A549 (cell line): ENCODE measurements around the gene EPB41L4B. TPM values are rescaled to one million over a fixed set of nuclear protein-coding genes. Genes with fewer than 3 reads are reported as not detected.

Experiments
- ATAC-seq, 2 experiments: fragments of 200-7000 bp in 1 of 2; fragments of >200 bp in 1 of 2; cut with Nextera tagmentation in 1 of 2; cut with Tn5 transposase in 1 of 2; 3 replicates each; pipeline versions ENCODE4 v1.8.0 to v1.9.1; 2018 to 2020; ENCODE audit warnings: mild to moderate bottlenecking in 1 of 2, moderate library complexity in 1 of 2
- CTCF ChIA-PET: fragments of 300-600 bp; sonication (Branson Sonifier 250); formaldehyde crosslinking; extraction: SDS; loops from one replicate; lab custom pipeline; 2021; ENCODE audit warnings: antibody characterized with exemption, inconsistent platforms; lab: Yijun Ruan, JAX
- POLR2A ChIA-PET: fragments of 350-600 bp; formaldehyde crosslinking; extraction: SDS; loops from one replicate; lab custom pipeline; 2021; ENCODE audit warnings: antibody characterized with exemption, inconsistent platforms; lab: Yijun Ruan, JAX
- DNase-seq, 2 experiments: peaks; one replicate each; pipeline versions ENCODE4 v3.0.0 to v3.0.0-alpha.2; 2011 to 2016; ENCODE audit warnings: low read depth in 1 of 2, low spot score in 1 of 2
- FAIRE-seq: peaks from 2 replicates; lab custom pipeline; 2011; peaks lifted over from hg19 to GRCh38; lab: Jason Lieb, UNC
- H3K27ac ChIP-seq, 2 experiments: fragments of >200 bp; sonication (Bioruptor Twin); formaldehyde crosslinking; 3 replicates each; pipeline ENCODE4 v1.5.1; 2016 to 2017
- H3K4me1 ChIP-seq: fragments of >200 bp; sonication (Bioruptor Twin); formaldehyde crosslinking; 3 replicates; pipeline ENCODE4 v1.6.1; 2016
- H3K4me2 ChIP-seq: fragments of >200 bp; sonication (Bioruptor Twin); formaldehyde crosslinking; 3 replicates; pipeline ENCODE4 v1.6.1; 2016
- H3K4me3 ChIP-seq: fragments of >200 bp; sonication (Bioruptor Twin); formaldehyde crosslinking; 3 replicates; pipeline ENCODE4 v1.5.1; 2016
- H3K9me3 ChIP-seq: fragments of >200 bp; sonication (Bioruptor Twin); formaldehyde crosslinking; 3 replicates; pipeline ENCODE4 v1.6.1; 2016
- BHLHE40 ChIP-seq: IDR thresholded peaks from 2 replicates; pipeline ENCODE4 v1.6.1; 2012; ENCODE audit warnings: low read depth, low read length, inconsistent platforms
- CBX2 ChIP-seq: fragments of 200-600 bp; sonication (generic); IDR thresholded peaks from 2 replicates; pipeline ENCODE4 v1.6.1; 2016; ENCODE audit warnings: low read depth, mild to moderate bottlenecking, borderline replicate concordance
- CBX8 ChIP-seq: fragments of 200-600 bp; sonication (generic); IDR thresholded peaks from 2 replicates; pipeline ENCODE4 v1.6.1; 2016
- CEBPB ChIP-seq, 2 experiments: fragments of >200 bp in 1 of 2; sonication (Bioruptor Twin) in 1 of 2; formaldehyde crosslinking in 1 of 2; IDR thresholded peaks; 2 replicates each; pipeline ENCODE4 v1.6.1; 2012 to 2016
- CHD4 ChIP-seq: fragments of 200-600 bp; sonication (generic); IDR thresholded peaks from 2 replicates; pipeline ENCODE4 v1.6.1; 2016; ENCODE audit warnings: antibody characterized with exemption, mild to moderate bottlenecking, borderline replicate concordance
- EHF ChIP-seq: fragments of 250-450 bp; sonication (Bioruptor Pico); IDR thresholded peaks from 2 replicates; pipeline ENCODE4 v1.5.0; 2020; ENCODE audit warnings: mild to moderate bottlenecking
- EP300 ChIP-seq, 2 experiments: fragments of >200 bp; sonication (Bioruptor Twin); formaldehyde crosslinking; IDR thresholded peaks; 2 replicates in 1 of 2; 3 replicates in 1 of 2; pipeline ENCODE4 v1.6.1; 2016 to 2017
- FOSL2 ChIP-seq, 2 experiments: fragments of 450-650 bp in 1 of 2; fragments of >200 bp in 1 of 2; sonication (Bioruptor Twin) in 1 of 2; formaldehyde crosslinking; IDR thresholded peaks; 2 replicates each; pipeline versions ENCODE4 v1.5.0 to v1.6.1; 2016 to 2020; ENCODE audit warnings: mild to moderate bottlenecking in 1 of 2, moderate library complexity in 1 of 2
- GATA3 ChIP-seq: IDR thresholded peaks from 2 replicates; pipeline ENCODE4 v1.6.1; 2012; ENCODE audit warnings: borderline replicate concordance
- HDAC2 ChIP-seq: fragments of 200-600 bp; sonication (generic); IDR thresholded peaks from 2 replicates; pipeline ENCODE4 v1.6.1; 2016
- JUN ChIP-seq, 2 experiments: fragments of >200 bp; sonication (Bioruptor Twin); formaldehyde crosslinking; IDR thresholded peaks; 2 replicates in 1 of 2; 3 replicates in 1 of 2; pipeline ENCODE4 v1.6.1; 2016 to 2017
- JUNB ChIP-seq: fragments of >200 bp; sonication (Bioruptor Twin); formaldehyde crosslinking; IDR thresholded peaks from 2 replicates; pipeline ENCODE4 v1.6.1; 2016
- KDM1A ChIP-seq: fragments of 200-600 bp; sonication (generic); IDR thresholded peaks from 2 replicates; pipeline ENCODE4 v1.6.1; 2016; ENCODE audit warnings: low read depth, mild to moderate bottlenecking
- KDM5A ChIP-seq: fragments of 200-600 bp; sonication (generic); IDR thresholded peaks from 2 replicates; pipeline ENCODE4 v1.6.1; 2016; ENCODE audit warnings: antibody characterized with exemption, mild to moderate bottlenecking
- MAFK ChIP-seq: fragments of 450-650 bp; IDR thresholded peaks from 2 replicates; pipeline ENCODE4 v1.6.1; 2014; ENCODE audit not compliant: partially characterized antibody
- NPAS2 ChIP-seq: fragments of 250-450 bp; sonication (Bioruptor Pico); IDR thresholded peaks from 2 replicates; pipeline ENCODE4 v1.8.0; 2022; ENCODE audit warnings: mild to moderate bottlenecking, moderate library complexity, borderline replicate concordance
- NR3C1 ChIP-seq: fragments of >200 bp; sonication (Bioruptor Twin); formaldehyde crosslinking; IDR thresholded peaks from 3 replicates; pipeline ENCODE4 v1.6.1; 2017
- POLR2A ChIP-seq: IDR thresholded peaks from 2 replicates; pipeline ENCODE4 v1.6.1; 2012; ENCODE audit warnings: mild to moderate bottlenecking, low read length
- POLR2AphosphoS2 ChIP-seq: conservative IDR thresholded peaks from 2 replicates; pipeline ENCODE4 v1.6.1; 2012; ENCODE audit warnings: low read length, improper control_type of control experiment, inconsistent platforms
- RARB ChIP-seq: fragments of 250-450 bp; sonication (Bioruptor Pico); IDR thresholded peaks from 2 replicates; pipeline ENCODE4 v1.8.0; 2021; ENCODE audit warnings: mild to moderate bottlenecking, moderate library complexity
- SREBF2 ChIP-seq: fragments of 450-650 bp; IDR thresholded peaks from 2 replicates; pipeline ENCODE4 v1.6.1; 2014; ENCODE audit warnings: mild to moderate bottlenecking, moderate library complexity
- TP53 ChIP-seq: fragments of 250-450 bp; sonication (Bioruptor Pico); IDR thresholded peaks from 2 replicates; pipeline ENCODE4 v1.5.0; 2021; ENCODE audit warnings: mild to moderate bottlenecking, moderate library complexity
- ZFP36 ChIP-seq: fragments of 450-650 bp; IDR thresholded peaks from 2 replicates; pipeline ENCODE4 v1.6.1; 2014; ENCODE audit warnings: borderline replicate concordance; ENCODE audit not compliant: partially characterized antibody
- ZSCAN20 ChIP-seq: fragments of 250-450 bp; sonication (Bioruptor Pico); IDR thresholded peaks from 2 replicates; pipeline ENCODE4 v1.8.0; 2022; ENCODE audit warnings: mild to moderate bottlenecking, moderate library complexity
- WGBS: methylation state at CpG from one replicate; pipeline ENCODE4 v1.1.6; 2017; ENCODE audit errors: missing lambda C conversion rate; 5-methylcytosine and 5-hydroxymethylcytosine counted together
- polyA plus RNA-seq, 4 experiments: library from polyadenylated mRNA; depleted of rRNA in 3 of 4; stranded (reverse); fragments of >200 nt; fragmentation: RNase III in 1 of 4; extraction: RNeasy Plus Mini Kit Qiagen cat#74134 plus additional on column Dnase treatment in 1 of 4; gene quantifications; 2 replicates in 3 of 4; 3 replicates in 1 of 4; pipeline ENCODE4 v1.2.3, GENCODE V29; 2011 to 2017
- TF ChIP-seq, protein P1 (sequence below): fragments of 200-600 bp; sonication (generic); IDR thresholded peaks from 2 replicates; pipeline ENCODE4 v1.6.1; 2016; ENCODE audit warnings: antibody characterized with exemption, mild to moderate bottlenecking, moderate library complexity
- TF ChIP-seq, protein P2 (sequence below): IDR thresholded peaks from 2 replicates; pipeline ENCODE4 v1.6.1; 2012
- TF ChIP-seq, protein P3 (sequence below): fragments of >200 bp; sonication (Bioruptor Twin); formaldehyde crosslinking; IDR thresholded peaks from 3 replicates; pipeline ENCODE4 v1.6.1; 2016
- TF ChIP-seq, protein P4 (sequence below): IDR thresholded peaks from 2 replicates; pipeline ENCODE4 v1.6.1; 2012; ENCODE audit warnings: low read depth, borderline replicate concordance

EPB41L4B gene
- polyA plus RNA-seq, 2 of the 4 experiments (the other 2 are of a cell fraction), result 7.9 to 22.0 TPM

DNA sequence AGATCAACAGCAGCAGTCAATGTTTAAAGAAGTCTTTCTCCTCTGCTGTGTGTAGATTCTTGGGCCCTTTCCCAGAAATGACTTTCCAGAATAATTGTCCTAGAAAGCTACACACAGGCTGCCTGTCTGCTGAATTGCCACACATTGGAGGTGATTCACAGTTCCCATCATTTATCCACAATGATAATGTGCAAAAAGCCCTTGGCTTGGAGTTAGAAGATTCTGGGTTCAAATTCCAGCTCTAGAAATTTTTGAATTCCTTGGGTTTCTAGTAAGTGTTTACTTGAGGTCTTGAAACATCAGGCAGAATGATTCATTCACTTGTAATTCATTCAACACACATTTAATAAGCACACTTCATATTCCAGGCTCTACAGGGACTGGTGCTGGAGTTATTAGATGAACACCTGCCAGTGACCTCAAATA is 28.6 kb upstream of the EPB41L4B start:
- Histone ChIP-seq H3K4me2 (peak overlapping the region; percentile 56), H3K9me3 (no peaks in the 10 kb centered on the region), H3K4me1 (peaks cover 25% of the 10 kb centered on the region), H3K27ac (peak overlapping the region in 1 of 2 experiments; percentile 69; a peak in 3 of 6 replicates), H3K4me3 (no peak overlapping the region)
- no peak for FAIRE-seq
- peak; percentile 13 to 76 for DNase-seq
- peak; percentile 85 to 88 for ATAC-seq
- TF ChIP-seq, protein P1, sequence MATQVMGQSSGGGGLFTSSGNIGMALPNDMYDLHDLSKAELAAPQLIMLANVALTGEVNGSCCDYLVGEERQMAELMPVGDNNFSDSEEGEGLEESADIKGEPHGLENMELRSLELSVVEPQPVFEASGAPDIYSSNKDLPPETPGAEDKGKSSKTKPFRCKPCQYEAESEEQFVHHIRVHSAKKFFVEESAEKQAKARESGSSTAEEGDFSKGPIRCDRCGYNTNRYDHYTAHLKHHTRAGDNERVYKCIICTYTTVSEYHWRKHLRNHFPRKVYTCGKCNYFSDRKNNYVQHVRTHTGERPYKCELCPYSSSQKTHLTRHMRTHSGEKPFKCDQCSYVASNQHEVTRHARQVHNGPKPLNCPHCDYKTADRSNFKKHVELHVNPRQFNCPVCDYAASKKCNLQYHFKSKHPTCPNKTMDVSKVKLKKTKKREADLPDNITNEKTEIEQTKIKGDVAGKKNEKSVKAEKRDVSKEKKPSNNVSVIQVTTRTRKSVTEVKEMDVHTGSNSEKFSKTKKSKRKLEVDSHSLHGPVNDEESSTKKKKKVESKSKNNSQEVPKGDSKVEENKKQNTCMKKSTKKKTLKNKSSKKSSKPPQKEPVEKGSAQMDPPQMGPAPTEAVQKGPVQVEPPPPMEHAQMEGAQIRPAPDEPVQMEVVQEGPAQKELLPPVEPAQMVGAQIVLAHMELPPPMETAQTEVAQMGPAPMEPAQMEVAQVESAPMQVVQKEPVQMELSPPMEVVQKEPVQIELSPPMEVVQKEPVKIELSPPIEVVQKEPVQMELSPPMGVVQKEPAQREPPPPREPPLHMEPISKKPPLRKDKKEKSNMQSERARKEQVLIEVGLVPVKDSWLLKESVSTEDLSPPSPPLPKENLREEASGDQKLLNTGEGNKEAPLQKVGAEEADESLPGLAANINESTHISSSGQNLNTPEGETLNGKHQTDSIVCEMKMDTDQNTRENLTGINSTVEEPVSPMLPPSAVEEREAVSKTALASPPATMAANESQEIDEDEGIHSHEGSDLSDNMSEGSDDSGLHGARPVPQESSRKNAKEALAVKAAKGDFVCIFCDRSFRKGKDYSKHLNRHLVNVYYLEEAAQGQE, result no peak
- TF ChIP-seq JUNB (peak; percentile 86), GATA3 (no peak), CEBPB (IDR thresholded peaks at IDR 0.05) (peak; percentile 68 to 78; a peak in 3 of 4 replicates), EP300 (IDR thresholded peaks at IDR 0.05) (peak in 1 of 2 experiments; percentile 24; a peak in 1 of 5 replicates), CHD4 (no peak), FOSL2 (IDR thresholded peaks at IDR 0.05) (peak; percentile 77), FOSL2 (CRISPR knock-in tag; IDR thresholded peaks at IDR 0.05) (peak; percentile 75), JUN (IDR thresholded peaks at IDR 0.05) (peak in 1 of 2 experiments; percentile 65; a peak in 2 of 5 replicates), MAFK (no peak)
- TF ChIP-seq, protein P2, sequence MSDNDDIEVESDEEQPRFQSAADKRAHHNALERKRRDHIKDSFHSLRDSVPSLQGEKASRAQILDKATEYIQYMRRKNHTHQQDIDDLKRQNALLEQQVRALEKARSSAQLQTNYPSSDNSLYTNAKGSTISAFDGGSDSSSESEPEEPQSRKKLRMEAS, result 0 out of 2 replicates have a peak, but pooled peaks have one; percentile 28
- POLR2A ChIA-PET, result interaction anchor here (1.4 to 1.7 kb wide), 2 partner anchors 22 to 33 kb away, joined by 3 to 12 read pairs; no protein-coding TSS in a partner anchor
- CTCF ChIA-PET, result interaction anchor here (0.5 to 2.3 kb wide), 9 partner anchors 16 to 1713 kb away, joined by 3 to 10 read pairs (median 3); no protein-coding TSS in a partner anchor

DNA sequence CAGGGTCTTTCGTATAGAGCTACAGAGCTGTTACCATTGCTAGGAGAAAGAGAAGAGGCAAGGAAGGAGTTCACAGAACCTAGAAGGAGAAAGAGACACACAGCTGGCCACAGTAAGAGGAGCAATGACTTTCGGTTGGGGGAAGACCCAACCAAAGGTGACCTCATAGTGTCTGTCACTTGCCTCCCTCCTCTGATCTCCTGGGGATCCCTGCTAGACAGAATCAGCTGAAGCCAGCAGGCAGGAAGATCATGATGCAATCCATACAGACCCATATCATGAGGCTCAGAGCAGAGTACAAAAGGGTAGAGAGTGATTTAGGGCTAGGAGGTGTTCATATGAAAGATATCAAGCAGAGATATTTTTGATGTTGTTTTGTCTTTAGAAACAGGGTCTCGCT is 26.0 kb upstream of the EPB41L4B start:
- H3K4me3 ChIP-seq, result no peak overlapping the region
- H3K4me1 ChIP-seq, result peaks cover 25% of the 10 kb centered on the region
- peak overlapping the region in 1 of 2 experiments; percentile 19; a peak in 2 of 6 replicates for H3K27ac ChIP-seq
- FAIRE-seq (no peak), DNase-seq (no peak), ATAC-seq (no peak)
- no peak overlapping the region for H3K4me2 ChIP-seq
- POLR2A ChIA-PET, result no interaction called here
- TF ChIP-seq BHLHE40, result no peak
- TF ChIP-seq, protein P3, sequence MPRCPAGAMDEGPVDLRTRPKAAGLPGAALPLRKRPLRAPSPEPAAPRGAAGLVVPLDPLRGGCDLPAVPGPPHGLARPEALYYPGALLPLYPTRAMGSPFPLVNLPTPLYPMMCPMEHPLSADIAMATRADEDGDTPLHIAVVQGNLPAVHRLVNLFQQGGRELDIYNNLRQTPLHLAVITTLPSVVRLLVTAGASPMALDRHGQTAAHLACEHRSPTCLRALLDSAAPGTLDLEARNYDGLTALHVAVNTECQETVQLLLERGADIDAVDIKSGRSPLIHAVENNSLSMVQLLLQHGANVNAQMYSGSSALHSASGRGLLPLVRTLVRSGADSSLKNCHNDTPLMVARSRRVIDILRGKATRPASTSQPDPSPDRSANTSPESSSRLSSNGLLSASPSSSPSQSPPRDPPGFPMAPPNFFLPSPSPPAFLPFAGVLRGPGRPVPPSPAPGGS, result no peak
- no peak for TF ChIP-seq ZSCAN20 (CRISPR knock-in tag)
- TF ChIP-seq KDM1A, result no peak
- no peak for TF ChIP-seq NR3C1
- no peak for TF ChIP-seq RARB
- TF ChIP-seq SREBF2, result no peak
- no peaks in the 10 kb centered on the region for H3K9me3 ChIP-seq
- WGBS, result 82% methylated on average over 3 of the region's 3 CpGs
- CTCF ChIA-PET, result interaction anchor here (0.7 to 3.1 kb wide), 5 partner anchors 12 to 156 kb away, joined by 3 to 24 read pairs (median 7); no protein-coding TSS in a partner anchor

DNA sequence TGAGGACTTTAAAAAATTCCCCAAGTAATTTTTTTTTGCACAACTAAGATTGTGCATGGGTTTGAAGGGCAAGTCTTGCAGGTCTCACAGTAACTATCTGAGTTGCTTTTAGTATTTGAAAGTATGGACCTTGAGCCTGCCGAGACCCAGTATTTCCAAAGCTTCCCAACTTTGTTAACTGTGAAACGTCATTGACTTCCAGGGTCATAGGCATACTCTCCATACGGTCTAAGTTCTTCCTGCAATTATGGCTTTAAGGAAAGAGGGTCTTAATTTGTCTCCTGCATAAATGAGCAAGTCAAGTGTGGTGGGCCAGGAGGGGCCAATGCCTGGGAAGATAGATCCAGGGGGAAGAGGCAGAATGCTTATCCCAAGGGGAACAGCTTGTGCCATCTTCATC is 24.0 kb upstream of the EPB41L4B start:
- POLR2A ChIA-PET, result interaction anchor here (1.2 kb wide), 1 partner anchor 17 kb away, joined by 3 read pairs; no protein-coding TSS in a partner anchor
- no peaks in the 10 kb centered on the region for H3K9me3 ChIP-seq
- FAIRE-seq (no peak), DNase-seq (no peak), ATAC-seq (no peak)
- H3K4me3 ChIP-seq, result no peak overlapping the region
- 59% methylated on average over 3 of the region's 3 CpGs for WGBS
- CTCF ChIA-PET, result interaction anchor here (0.6 to 3.1 kb wide), 11 partner anchors 8 to 248 kb away, joined by 3 to 24 read pairs (median 3); no protein-coding TSS in a partner anchor
- no peak overlapping the region for H3K27ac ChIP-seq
- no peak overlapping the region for H3K4me2 ChIP-seq
- H3K4me1 ChIP-seq, result peaks cover 19% of the 10 kb centered on the region
- no peak for TF ChIP-seq HDAC2
- no peak for TF ChIP-seq KDM5A
- no peak for TF ChIP-seq JUN (IDR thresholded peaks at IDR 0.05)
- no peak for TF ChIP-seq NPAS2
- TF ChIP-seq RARB, result no peak
- TF ChIP-seq POLR2AphosphoS2, result no peak
- TF ChIP-seq, protein P4, sequence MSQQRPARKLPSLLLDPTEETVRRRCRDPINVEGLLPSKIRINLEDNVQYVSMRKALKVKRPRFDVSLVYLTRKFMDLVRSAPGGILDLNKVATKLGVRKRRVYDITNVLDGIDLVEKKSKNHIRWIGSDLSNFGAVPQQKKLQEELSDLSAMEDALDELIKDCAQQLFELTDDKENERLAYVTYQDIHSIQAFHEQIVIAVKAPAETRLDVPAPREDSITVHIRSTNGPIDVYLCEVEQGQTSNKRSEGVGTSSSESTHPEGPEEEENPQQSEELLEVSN, result no peak
- no peak for TF ChIP-seq CHD4
- no peak for TF ChIP-seq SREBF2
- TF ChIP-seq POLR2A, result no peak
- TF ChIP-seq ZFP36, result no peak
- TF ChIP-seq ZSCAN20 (CRISPR knock-in tag), result no peak
- no peak for TF ChIP-seq TP53 (CRISPR knock-in tag)
- no peak for TF ChIP-seq CBX8
- no peak for TF ChIP-seq KDM1A
- TF ChIP-seq CBX2, result no peak
- TF ChIP-seq EHF (CRISPR knock-in tag), result no peak
